ENCODE results near the gene PACRG. TPM values are rescaled to one million over a fixed set of nuclear protein-coding genes. Genes with fewer than 3 reads are reported as not detected.

PACRG gene
- total and polyA plus RNA-seq, 2 of the 8 experiments (the other 6 are each of a cell fraction or from before 2014, with no cell fraction given): 0.44 to 0.54 TPM

GRCh38 chr6:162702446-162702845 is 25.3 kb upstream of the PACRG start:
- Histone ChIP-seq H2AFZ (ENCODE audit: low read length) (no peak overlapping the region), H2AK5ac (ENCODE audit: low read depth, low read length) (no peak overlapping the region), H3K4me1 (replicated peaks in 1 of 4; ENCODE audit: control insufficient read depth in 3 of 4, insufficient read depth in 4 of 4, low read length in 3 of 4) (no peaks in the 10 kb centered on the region), H2BK120ac (replicated peaks; ENCODE audit: low read depth, low read length) (no peak overlapping the region), H3K27ac (ENCODE audit: low read depth, low read length) (no peak overlapping the region), H4K8ac (ENCODE audit: extremely low read depth, insufficient read depth, low read length) (no peak overlapping the region), H2BK5ac (ENCODE audit: low read depth, low read length) (no peak overlapping the region), H3K4ac (replicated peaks; ENCODE audit: insufficient read length, low read depth, low read length) (no peak overlapping the region), H3K23me2 (ENCODE audit: low read depth, low read length) (no peaks in the 10 kb centered on the region), H3K9ac (replicated peaks in 1 of 4; ENCODE audit: extremely low read depth in 1 of 4, low read depth in 3 of 4, low read length in 3 of 4) (no peak overlapping the region), H3K4me2 (ENCODE audit: insufficient read depth in 1 of 2, low read depth in 2 of 2, low read length in 2 of 2) (no peak overlapping the region), H2BK12ac (ENCODE audit: low read depth, low read length) (no peak overlapping the region), H3K56ac (replicated peaks; ENCODE audit: insufficient read length, low read depth, low read length) (no peak overlapping the region), H3K4me3 (ENCODE audit: extremely low read depth in 1 of 4, insufficient read depth in 2 of 4, low read depth in 3 of 4, low read length in 4 of 4) (no peak overlapping the region), H3K9me3 (ENCODE audit: insufficient read depth in 2 of 2, low read depth in 1 of 2, low read length in 1 of 2) (no peaks in the 10 kb centered on the region), H3K79me2 (ENCODE audit: control insufficient read depth in 1 of 2, insufficient read depth in 2 of 2, low read length in 2 of 2) (no peaks in the 10 kb centered on the region), H3K79me1 (ENCODE audit: low read depth, low read length) (no peaks in the 10 kb centered on the region), H4K5ac (ENCODE audit: insufficient read length, low read depth, low read length) (no peak overlapping the region), H3K23ac (ENCODE audit: insufficient read length) (no peak overlapping the region), H4K91ac (replicated peaks; ENCODE audit: insufficient read length, low read length) (no peak overlapping the region), H2BK15ac (ENCODE audit: low read length) (no peak overlapping the region), H3K18ac (ENCODE audit: extremely low read depth, low read length) (no peak overlapping the region), H3K36me3 (ENCODE audit: control insufficient read depth in 2 of 4, insufficient read depth in 4 of 4, low read length in 3 of 4) (no peaks in the 10 kb centered on the region), H4K20me1 (replicated peaks in 1 of 2; ENCODE audit: control insufficient read depth in 1 of 2, insufficient read depth in 2 of 2, low read length in 2 of 2) (no peaks in the 10 kb centered on the region), H3K14ac (ENCODE audit: insufficient read length) (no peak overlapping the region), H3K27me3 (replicated peaks in 1 of 4; ENCODE audit: control insufficient read depth in 3 of 4, extremely low read depth in 1 of 4, insufficient read depth in 3 of 4, low read length in 3 of 4) (no peaks in the 10 kb centered on the region), H2BK20ac (ENCODE audit: low read length) (no peak overlapping the region)
- WGBS, 2 experiments (ENCODE audit: extremely low coverage in 1 of 2, insufficient coverage in 1 of 2, insufficient read length in 1 of 2, insufficient replicate concordance in 2 of 2, low coverage in 1 of 2, low lambda C conversion rate in 2 of 2, missing lambda C conversion rate in 1 of 2): 84% methylated on average over 2 of the region's 2 CpGs; no CpG with 5 or more reads in 1 of the 2 experiments
- POLR2A ChIA-PET (ENCODE audit: partially characterized antibody): no interaction called here
- FAIRE-seq (no peak), DNase-seq (ENCODE audit: low read depth in 1 of 2, low spot score in 2 of 2) (no peak)
- TF ChIP-seq ASH2L (IDR thresholded peaks at IDR 0.05; ENCODE audit: low read length) (no peak), SP4 (IDR thresholded peaks at IDR 0.05; ENCODE audit: low read length) (no peak)
- CTCF ChIA-PET (ENCODE audit: partially characterized antibody): no interaction called here
